ENCODE data around the gene MT2A.

The MT2A gene

DNA sequence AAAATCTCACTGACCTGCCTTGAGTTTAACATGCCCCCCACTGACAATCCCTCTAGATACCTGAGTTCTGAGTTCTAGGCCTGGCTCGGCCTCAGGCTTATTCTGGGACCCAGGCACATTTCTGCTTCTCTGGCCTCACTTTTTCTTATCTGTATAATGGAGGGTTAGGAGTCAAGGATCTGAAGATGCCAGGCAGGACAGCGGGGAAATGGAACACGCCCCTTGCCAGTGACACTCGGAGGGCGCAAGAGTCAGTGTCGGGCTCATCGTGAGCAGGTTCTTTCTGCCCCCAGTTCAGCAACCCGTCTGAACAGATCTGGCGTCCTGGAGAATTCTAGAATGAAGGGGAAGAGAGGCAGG lies 19.6 kb upstream of the MT2A start:
- H3K36me3 Mint-ChIP-seq = no peaks in the 10 kb centered on the region

DNA sequence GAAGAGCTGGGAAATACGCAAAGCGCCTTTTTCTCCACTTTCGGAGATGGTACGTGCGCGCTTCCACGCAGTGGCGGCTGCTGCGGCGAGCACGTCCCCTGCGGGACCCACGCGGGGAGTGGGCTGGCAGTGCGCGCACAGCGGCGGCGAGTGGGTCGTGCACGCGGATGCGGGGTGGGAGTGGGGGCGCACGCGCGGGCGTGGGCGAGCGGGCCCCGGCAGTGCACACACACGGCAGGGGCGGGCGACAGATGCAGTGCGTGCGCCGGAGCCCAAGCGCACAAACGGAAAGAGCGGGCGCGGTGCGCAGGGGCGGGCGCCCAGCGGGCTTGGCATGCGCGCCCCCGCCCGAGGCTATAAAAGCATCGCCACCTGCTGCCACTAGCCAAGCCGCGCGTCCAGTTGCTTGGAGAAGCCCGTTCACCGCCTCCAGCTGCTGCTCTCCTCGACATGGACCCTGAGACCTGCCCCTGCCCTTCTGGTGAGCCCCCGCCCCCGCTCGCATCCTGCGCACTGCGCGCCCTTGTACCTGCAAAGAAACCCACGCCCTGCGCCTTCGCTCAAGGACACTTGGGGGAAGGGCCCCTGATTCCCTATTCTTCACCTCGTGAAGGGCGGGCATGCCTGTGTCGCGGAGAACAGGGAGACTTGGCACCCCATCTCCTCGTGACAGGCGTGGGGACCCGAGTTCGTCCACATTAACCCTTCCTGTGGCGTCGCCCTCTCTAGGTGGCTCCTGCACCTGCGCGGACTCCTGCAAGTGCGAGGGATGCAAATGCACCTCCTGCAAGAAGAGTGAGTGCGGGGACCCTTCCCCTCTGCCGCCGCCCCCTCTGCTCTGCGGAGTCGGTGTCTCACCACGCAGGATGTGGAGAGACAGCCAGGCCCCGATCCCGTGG lies 19.0 kb upstream of the MT2A start, which contains the start of gene MT3:
Gene MT3 (plus strand): TSS at position 388 of the 899 bp plus-strand sequence. CDS start 63 bp downstream, at position 451.
- no peaks in the 10 kb centered on the region for H3K36me3 Mint-ChIP-seq
- no peak for ATAC-seq
- H3K27me3 Mint-ChIP-seq = peaks cover 53% of the 10 kb centered on the region

More for the DNA sequence above, 19.6 kb upstream of the MT2A start:
- ATAC-seq = no peak
- peaks cover 17% of the 10 kb centered on the region for H3K4me1 Mint-ChIP-seq
- H3K9me3 Mint-ChIP-seq = no peaks in the 10 kb centered on the region
- H3K4me3 Mint-ChIP-seq = peak overlapping the region; percentile 74
- H3K27me3 Mint-ChIP-seq = peaks cover 60% of the 10 kb centered on the region
- H3K27ac Mint-ChIP-seq = no peak overlapping the region

GRCh38 chr16:56591377-56592060 lies 16.9 kb upstream of the MT2A start:
- no peak overlapping the region for H3K4me3 Mint-ChIP-seq
- H3K27ac Mint-ChIP-seq = no peak overlapping the region
- H3K4me1 Mint-ChIP-seq = peaks cover 17% of the 10 kb centered on the region
- no peaks in the 10 kb centered on the region for H3K36me3 Mint-ChIP-seq
- ATAC-seq = no peak
- H3K9me3 Mint-ChIP-seq = peaks cover 2% of the 10 kb centered on the region
- peaks cover 42% of the 10 kb centered on the region for H3K27me3 Mint-ChIP-seq

More for the DNA sequence above, 19.0 kb upstream of the MT2A start, which contains the start of gene MT3:
- H3K4me1 Mint-ChIP-seq = peaks cover 17% of the 10 kb centered on the region
- H3K27ac Mint-ChIP-seq = no peak within 1 kb of the TSS
- peaks cover 2% of the 10 kb centered on the region for H3K9me3 Mint-ChIP-seq
- H3K4me3 Mint-ChIP-seq = peak within 1 kb of the TSS; percentile 74

GRCh38 chr16:56593573-56594291 lies 14.7 kb upstream of the MT2A start:
- peaks cover 47% of the 10 kb centered on the region for H3K27me3 Mint-ChIP-seq
- no peaks in the 10 kb centered on the region for H3K36me3 Mint-ChIP-seq
- H3K4me1 Mint-ChIP-seq = peaks cover 15% of the 10 kb centered on the region
- no peak overlapping the region for H3K4me3 Mint-ChIP-seq
- no peak overlapping the region for H3K27ac Mint-ChIP-seq
- peaks cover 10% of the 10 kb centered on the region for H3K9me3 Mint-ChIP-seq
- ATAC-seq = no peak

DNA sequence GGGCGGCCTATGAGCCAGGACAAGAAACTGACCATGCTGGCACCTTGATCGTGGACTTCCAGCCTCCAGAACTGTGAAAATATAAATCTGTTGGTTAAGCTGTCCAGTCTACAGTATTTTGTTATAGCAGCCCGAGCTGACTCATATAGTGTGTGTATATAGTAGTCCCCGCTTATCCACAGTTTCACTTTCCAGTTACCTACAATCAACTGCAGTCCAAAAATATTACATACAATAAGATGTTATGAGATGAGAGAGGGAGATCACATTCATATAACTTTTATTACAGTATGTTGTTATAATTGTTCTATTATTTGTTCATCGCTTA lies 14.1 kb upstream of the MT2A start:
- peaks cover 43% of the 10 kb centered on the region for H3K27me3 Mint-ChIP-seq
- H3K9me3 Mint-ChIP-seq = peaks cover 10% of the 10 kb centered on the region
- peaks cover 11% of the 10 kb centered on the region for H3K4me1 Mint-ChIP-seq
- no peak overlapping the region for H3K27ac Mint-ChIP-seq
- H3K4me3 Mint-ChIP-seq = no peak overlapping the region
- no peak for ATAC-seq
- H3K36me3 Mint-ChIP-seq = no peaks in the 10 kb centered on the region

DNA sequence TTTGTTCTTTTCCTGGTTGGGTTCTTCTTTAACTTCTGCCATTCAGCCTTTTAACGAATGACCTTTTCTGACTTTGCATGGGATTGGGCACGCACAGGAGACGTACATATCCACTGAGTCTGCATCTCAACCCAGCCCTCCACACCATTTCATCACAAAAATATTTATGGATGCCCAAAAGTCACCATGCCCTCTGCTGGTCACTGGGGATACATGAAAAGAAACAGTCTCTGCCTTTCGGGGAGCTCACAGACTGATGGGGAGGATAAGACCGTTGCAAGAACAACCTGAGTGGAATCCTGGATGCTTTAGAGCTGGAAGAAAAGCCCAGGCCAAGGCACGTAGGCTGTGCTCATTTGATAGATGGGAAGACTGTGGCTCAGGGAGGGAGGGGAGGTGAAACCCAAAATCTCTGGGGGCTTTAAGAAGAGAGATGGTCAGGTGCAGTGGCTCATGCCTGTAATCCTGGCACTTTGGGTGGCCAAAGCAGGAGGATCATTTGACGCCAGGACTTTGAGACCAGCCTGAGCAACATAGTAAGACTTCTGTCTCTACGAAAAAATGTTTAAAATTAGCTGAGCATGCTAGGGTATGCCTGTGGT lies 7.9 kb upstream of the MT2A start:
- Mint-ChIP-seq H3K27me3 (peaks cover 36% of the 10 kb centered on the region), H3K36me3 (no peaks in the 10 kb centered on the region), H3K27ac (no peak overlapping the region), H3K9me3 (peaks cover 8% of the 10 kb centered on the region), H3K4me1 (peaks cover 6% of the 10 kb centered on the region), H3K4me3 (no peak overlapping the region)
- no peak for ATAC-seq

- H3K4me3 Mint-ChIP-seq = no peak overlapping the region
- peaks cover 36% of the 10 kb centered on the region for H3K27me3 Mint-ChIP-seq
- H3K9me3 Mint-ChIP-seq = peaks cover 8% of the 10 kb centered on the region
- H3K36me3 Mint-ChIP-seq = no peaks in the 10 kb centered on the region
- no peak for ATAC-seq
- peaks cover 6% of the 10 kb centered on the region for H3K4me1 Mint-ChIP-seq
- no peak overlapping the region for H3K27ac Mint-ChIP-seq
These were observed 7.1 kb upstream of the MT2A start for GRCh38 chr16:56601325-56601724.

DNA sequence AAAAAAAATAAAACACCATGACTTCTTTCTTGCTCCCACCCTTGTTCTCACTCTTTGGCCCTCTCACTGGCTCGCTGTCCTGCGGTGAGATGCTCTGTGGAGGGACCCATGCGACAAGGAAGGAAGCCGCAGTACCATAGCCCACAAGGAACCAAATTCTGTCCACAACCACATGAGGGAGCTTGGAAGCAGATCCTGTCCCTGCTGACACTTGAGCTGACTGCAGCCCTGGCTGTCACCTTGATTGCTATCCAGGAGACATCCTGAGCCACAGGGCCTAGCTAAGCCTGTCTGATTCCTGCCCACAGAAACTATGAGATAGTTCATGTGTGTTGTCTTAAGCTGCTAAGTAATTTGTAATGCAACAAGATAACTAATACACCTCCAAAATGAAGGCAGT lies 4.8 kb upstream of the MT2A start:
- no peak for ATAC-seq
- H3K4me1 Mint-ChIP-seq = peaks cover 18% of the 10 kb centered on the region
- no peaks in the 10 kb centered on the region for H3K9me3 Mint-ChIP-seq
- no peaks in the 10 kb centered on the region for H3K36me3 Mint-ChIP-seq
- no peak overlapping the region for H3K4me3 Mint-ChIP-seq
- H3K27ac Mint-ChIP-seq = no peak overlapping the region
- peaks cover 19% of the 10 kb centered on the region for H3K27me3 Mint-ChIP-seq

DNA sequence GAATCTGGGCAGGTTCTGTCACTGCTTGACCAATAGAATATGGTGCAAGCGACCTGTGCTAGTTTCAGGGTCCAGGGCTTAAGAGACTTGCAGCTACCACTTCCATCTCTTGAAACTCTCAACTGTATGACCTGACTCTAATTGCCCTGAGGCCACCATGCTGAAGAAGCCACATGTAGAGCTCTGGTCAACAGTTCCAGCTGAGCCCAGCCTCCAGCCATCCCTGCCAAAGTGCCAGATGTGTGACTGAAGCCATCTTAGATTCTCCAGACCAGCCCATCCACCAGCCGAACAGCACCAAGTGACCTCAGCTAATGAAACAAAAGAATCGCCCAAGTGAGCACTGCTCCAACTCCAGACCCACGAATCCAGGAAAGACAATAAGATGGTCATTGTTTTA lies 3.4 kb upstream of the MT2A start:
- peaks cover 15% of the 10 kb centered on the region for H3K27me3 Mint-ChIP-seq
- peaks cover 30% of the 10 kb centered on the region for H3K4me1 Mint-ChIP-seq
- no peak for ATAC-seq
- no peak overlapping the region for H3K27ac Mint-ChIP-seq
- no peaks in the 10 kb centered on the region for H3K9me3 Mint-ChIP-seq
- H3K4me3 Mint-ChIP-seq = no peak overlapping the region
- no peaks in the 10 kb centered on the region for H3K36me3 Mint-ChIP-seq

GRCh38 chr16:56605475-56605874 lies 2.9 kb upstream of the MT2A start:
- Mint-ChIP-seq H3K27ac (no peak overlapping the region), H3K4me3 (no peak overlapping the region), H3K36me3 (no peaks in the 10 kb centered on the region), H3K27me3 (peaks cover 10% of the 10 kb centered on the region), H3K4me1 (peaks cover 33% of the 10 kb centered on the region), H3K9me3 (no peaks in the 10 kb centered on the region)
- no peak for ATAC-seq

GRCh38 chr16:56606071-56606475 lies 2.3 kb upstream of the MT2A start:
- Mint-ChIP-seq H3K4me1 (peaks cover 35% of the 10 kb centered on the region), H3K4me3 (no peak overlapping the region), H3K27me3 (peaks cover 4% of the 10 kb centered on the region), H3K27ac (no peak overlapping the region), H3K36me3 (no peaks in the 10 kb centered on the region), H3K9me3 (no peaks in the 10 kb centered on the region)
- ATAC-seq = no peak

GRCh38 chr16:56606476-56607108 lies 1.8 kb upstream of the MT2A start:
- Mint-ChIP-seq H3K27me3 (no peaks in the 10 kb centered on the region), H3K4me1 (peaks cover 41% of the 10 kb centered on the region), H3K4me3 (no peak overlapping the region), H3K36me3 (no peaks in the 10 kb centered on the region), H3K27ac (no peak overlapping the region), H3K9me3 (no peaks in the 10 kb centered on the region)
- ATAC-seq = no peak

GRCh38 chr16:56607109-56607618 lies 1.2 kb upstream of the MT2A start:
- Mint-ChIP-seq H3K36me3 (no peaks in the 10 kb centered on the region), H3K4me1 (peaks cover 41% of the 10 kb centered on the region), H3K4me3 (no peak overlapping the region), H3K27ac (no peak overlapping the region), H3K27me3 (no peaks in the 10 kb centered on the region), H3K9me3 (no peaks in the 10 kb centered on the region)
- no peak for ATAC-seq

DNA sequence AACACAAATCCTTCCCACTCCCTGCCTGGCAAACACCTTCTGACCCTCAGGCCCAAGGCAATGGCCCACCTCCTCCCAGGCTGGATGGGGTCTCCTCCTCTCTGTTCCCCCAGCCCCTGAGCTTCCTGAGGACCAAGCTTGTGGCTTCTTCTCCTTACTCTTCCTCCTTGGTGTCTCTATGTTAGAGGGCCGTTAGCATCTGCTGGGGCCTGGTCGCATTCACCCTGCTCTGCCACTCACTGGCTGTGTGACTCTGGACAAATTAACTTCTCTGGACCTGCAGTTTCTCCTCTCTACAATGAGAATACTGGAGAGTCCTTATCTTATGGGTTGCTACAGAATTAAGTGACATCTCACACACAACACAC lies 725 bp upstream of the MT2A start:
- peak overlapping the region; percentile 76 for H3K27ac Mint-ChIP-seq
- H3K36me3 Mint-ChIP-seq = no peaks in the 10 kb centered on the region
- H3K27me3 Mint-ChIP-seq = no peaks in the 10 kb centered on the region
- ATAC-seq = no peak
- peak overlapping the region; percentile 87 for H3K4me3 Mint-ChIP-seq
- peaks cover 41% of the 10 kb centered on the region for H3K4me1 Mint-ChIP-seq
- H3K9me3 Mint-ChIP-seq = no peaks in the 10 kb centered on the region

Measured in stimulated activated memory B cell treated with anti-CD40 and anti-IgM and Interleukin-4, amounts not matched to agents 10 μg/mL and 1 μg/mL and 100 μg/mL, for 72 hours (primary cell).